HL-60 (cell line): ENCODE measurements around the gene ROPN1L.

Experiments
- POLR2AphosphoS5 ChIP-seq: IDR thresholded peaks from 2 replicates; pipeline ENCODE4 v1.6.1; 2012; ENCODE audit warnings: low read depth
- TF ChIP-seq, protein P1 (sequence below): IDR thresholded peaks from one replicate; pipeline ENCODE4 v1.5.1; 2011; ENCODE audit warnings: low read length, control low read depth, inconsistent platforms; ENCODE audit not compliant: insufficient read depth
- TF ChIP-seq, protein P2 (sequence below): IDR thresholded peaks from 2 replicates; pipeline ENCODE4 v1.6.1; 2012; ENCODE audit warnings: low read depth; ENCODE audit not compliant: insufficient replicate concordance

DNA sequence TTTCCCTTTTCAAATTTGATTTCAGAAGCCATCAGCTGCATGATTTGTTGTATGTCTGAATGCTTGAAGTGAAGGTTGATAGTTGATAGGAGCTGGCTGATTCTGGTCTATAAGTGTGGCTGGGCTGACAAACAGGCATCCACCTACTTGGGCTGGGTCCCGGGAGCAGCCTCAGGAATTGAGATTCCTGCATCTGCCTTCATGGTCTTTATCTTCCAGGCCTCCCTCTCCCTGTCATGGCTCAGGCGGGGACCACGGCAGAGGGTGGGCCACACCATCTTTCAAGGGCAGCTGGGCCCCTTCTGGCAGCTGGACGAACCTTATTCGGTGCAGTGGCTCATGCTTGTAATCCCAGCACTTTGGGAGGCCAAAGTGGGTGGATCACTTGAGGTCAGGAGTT lies 55.9 kb downstream of the ROPN1L start:
- TF ChIP-seq, protein P1, sequence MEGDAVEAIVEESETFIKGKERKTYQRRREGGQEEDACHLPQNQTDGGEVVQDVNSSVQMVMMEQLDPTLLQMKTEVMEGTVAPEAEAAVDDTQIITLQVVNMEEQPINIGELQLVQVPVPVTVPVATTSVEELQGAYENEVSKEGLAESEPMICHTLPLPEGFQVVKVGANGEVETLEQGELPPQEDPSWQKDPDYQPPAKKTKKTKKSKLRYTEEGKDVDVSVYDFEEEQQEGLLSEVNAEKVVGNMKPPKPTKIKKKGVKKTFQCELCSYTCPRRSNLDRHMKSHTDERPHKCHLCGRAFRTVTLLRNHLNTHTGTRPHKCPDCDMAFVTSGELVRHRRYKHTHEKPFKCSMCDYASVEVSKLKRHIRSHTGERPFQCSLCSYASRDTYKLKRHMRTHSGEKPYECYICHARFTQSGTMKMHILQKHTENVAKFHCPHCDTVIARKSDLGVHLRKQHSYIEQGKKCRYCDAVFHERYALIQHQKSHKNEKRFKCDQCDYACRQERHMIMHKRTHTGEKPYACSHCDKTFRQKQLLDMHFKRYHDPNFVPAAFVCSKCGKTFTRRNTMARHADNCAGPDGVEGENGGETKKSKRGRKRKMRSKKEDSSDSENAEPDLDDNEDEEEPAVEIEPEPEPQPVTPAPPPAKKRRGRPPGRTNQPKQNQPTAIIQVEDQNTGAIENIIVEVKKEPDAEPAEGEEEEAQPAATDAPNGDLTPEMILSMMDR: no peak
- TF ChIP-seq POLR2AphosphoS5: no peak
- TF ChIP-seq, protein P2, sequence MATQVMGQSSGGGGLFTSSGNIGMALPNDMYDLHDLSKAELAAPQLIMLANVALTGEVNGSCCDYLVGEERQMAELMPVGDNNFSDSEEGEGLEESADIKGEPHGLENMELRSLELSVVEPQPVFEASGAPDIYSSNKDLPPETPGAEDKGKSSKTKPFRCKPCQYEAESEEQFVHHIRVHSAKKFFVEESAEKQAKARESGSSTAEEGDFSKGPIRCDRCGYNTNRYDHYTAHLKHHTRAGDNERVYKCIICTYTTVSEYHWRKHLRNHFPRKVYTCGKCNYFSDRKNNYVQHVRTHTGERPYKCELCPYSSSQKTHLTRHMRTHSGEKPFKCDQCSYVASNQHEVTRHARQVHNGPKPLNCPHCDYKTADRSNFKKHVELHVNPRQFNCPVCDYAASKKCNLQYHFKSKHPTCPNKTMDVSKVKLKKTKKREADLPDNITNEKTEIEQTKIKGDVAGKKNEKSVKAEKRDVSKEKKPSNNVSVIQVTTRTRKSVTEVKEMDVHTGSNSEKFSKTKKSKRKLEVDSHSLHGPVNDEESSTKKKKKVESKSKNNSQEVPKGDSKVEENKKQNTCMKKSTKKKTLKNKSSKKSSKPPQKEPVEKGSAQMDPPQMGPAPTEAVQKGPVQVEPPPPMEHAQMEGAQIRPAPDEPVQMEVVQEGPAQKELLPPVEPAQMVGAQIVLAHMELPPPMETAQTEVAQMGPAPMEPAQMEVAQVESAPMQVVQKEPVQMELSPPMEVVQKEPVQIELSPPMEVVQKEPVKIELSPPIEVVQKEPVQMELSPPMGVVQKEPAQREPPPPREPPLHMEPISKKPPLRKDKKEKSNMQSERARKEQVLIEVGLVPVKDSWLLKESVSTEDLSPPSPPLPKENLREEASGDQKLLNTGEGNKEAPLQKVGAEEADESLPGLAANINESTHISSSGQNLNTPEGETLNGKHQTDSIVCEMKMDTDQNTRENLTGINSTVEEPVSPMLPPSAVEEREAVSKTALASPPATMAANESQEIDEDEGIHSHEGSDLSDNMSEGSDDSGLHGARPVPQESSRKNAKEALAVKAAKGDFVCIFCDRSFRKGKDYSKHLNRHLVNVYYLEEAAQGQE: no peak
